Breast epithelium (tissue), 4 donors: ENCODE results near the gene SEPHS1. TPM values are rescaled to one million over a fixed set of nuclear protein-coding genes. Genes with fewer than 3 reads are reported as not detected.

Experiments used
- DNase-seq, 2 donors: peaks; one replicate each; pipeline ENCODE4 v3.0.0-alpha.2; 2019; ENCODE audit warnings: low spot score in 2 of 2
- H3K27ac ChIP-seq, 2 donors: fragments of 200-600 bp; sonication (generic) in 1 of 2; one replicate each; pipeline ENCODE4 v1.5.1; 2016 to 2019; ENCODE audit warnings: mild to moderate bottlenecking in 1 of 2
- H3K27me3 ChIP-seq, 2 donors: fragments of 200-600 bp; sonication (generic) in 1 of 2; one replicate each; pipeline versions ENCODE4 v1.5.1 to v1.6.0; 2017 to 2019; ENCODE audit warnings: control low read depth in 1 of 2, mild to moderate bottlenecking in 1 of 2
- H3K36me3 ChIP-seq: fragments of 200-600 bp; one replicate; pipeline ENCODE4 v1.5.1; 2019
- H3K4me1 ChIP-seq, 2 donors: fragments of 200-600 bp; sonication (generic); one replicate each; pipeline ENCODE4 v1.5.1; 2016 to 2019; ENCODE audit warnings: control low read depth in 1 of 2
- H3K4me3 ChIP-seq, 3 donors: fragments of 200-600 bp; sonication (generic); 1 replicate in 2 of 3; 2 replicates in 1 of 3; pipeline ENCODE4 v1.5.1; 2016 to 2019; ENCODE audit warnings: mild to moderate bottlenecking in 3 of 3, moderate library complexity in 2 of 3
- H3K9me3 ChIP-seq, 2 donors: fragments of 200-600 bp; sonication (generic) in 1 of 2; one replicate each; pipeline ENCODE4 v1.5.1; 2016 to 2019; ENCODE audit warnings: control low read depth in 1 of 2
- CTCF ChIP-seq, 3 donors: fragments of 450-650 bp; IDR thresholded peaks; one replicate each; pipeline ENCODE4 v1.5.1; 2016 to 2017; ENCODE audit warnings: antibody characterized with exemption in 3 of 3, mild to moderate bottlenecking in 3 of 3, moderate library complexity in 3 of 3
- POLR2A ChIP-seq: fragments of 450-650 bp; IDR thresholded peaks from one replicate; pipeline ENCODE4 v1.6.1; 2016; ENCODE audit warnings: antibody characterized with exemption, mild to moderate bottlenecking, moderate library complexity
- POLR2AphosphoS5 ChIP-seq, 3 donors: sonication (generic); formaldehyde crosslinking; IDR thresholded peaks; one replicate each; pipeline ENCODE4 v1.6.1; 2017; ENCODE audit warnings: antibody characterized with exemption in 3 of 3
- intact Hi-C: fragments of 100-400 bp; cut with DNase I; formaldehyde crosslinking; loops from one replicate; pipeline ENCODE4 v1.15.1; 2023; ENCODE audit warnings: low total_unique reads
- total RNA-seq, 3 donors: library from RNA; depleted of rRNA; stranded (reverse); fragments of >200 nt; gene quantifications; one replicate each; pipeline ENCODE4 v1.1.0, GENCODE V29; 2016

The SEPHS1 gene
- total RNA-seq, 3 donors from 2014 or later: 33.9 to 53.3 (median 43.6) TPM

- DNase-seq: no peak
- Histone ChIP-seq H3K36me3 (no peaks in the 10 kb centered on the region), H3K27me3 (no peaks in the 10 kb centered on the region), H3K27ac (no peak overlapping the region), H3K9me3 (no peaks in the 10 kb centered on the region), H3K4me3 (no peak overlapping the region), H3K4me1 (no peaks in the 10 kb centered on the region)
- intact Hi-C loops: no loop called here
- no peak for TF ChIP-seq POLR2A
- no peak for TF ChIP-seq CTCF (IDR thresholded peaks at IDR 0.05)
Measured at GRCh38 chr10:13365243-13365642, 17.1 kb upstream of the SEPHS1 start.

- no peaks in the 10 kb centered on the region for H3K36me3 ChIP-seq
Measured at GRCh38 chr10:13360587-13360986, 12.5 kb upstream of the SEPHS1 start.

GRCh38 chr10:13356392-13356791 is 8.3 kb upstream of the SEPHS1 start:
- Histone ChIP-seq H3K9me3 (no peaks in the 10 kb centered on the region), H3K27ac (no peak overlapping the region), H3K4me1 (no peaks in the 10 kb centered on the region), H3K27me3 (no peaks in the 10 kb centered on the region), H3K36me3 (no peaks in the 10 kb centered on the region), H3K4me3 (no peak overlapping the region)
- TF ChIP-seq CTCF (IDR thresholded peaks at IDR 0.05): no peak
- TF ChIP-seq POLR2A: no peak
- no peak for TF ChIP-seq POLR2AphosphoS5 (IDR thresholded peaks at IDR 0.05)
- no peak for DNase-seq
- intact Hi-C loops: no loop called here

More at GRCh38 chr10:13360587-13360986, 12.5 kb upstream of the SEPHS1 start:
- H3K27me3 ChIP-seq: no peaks in the 10 kb centered on the region
- TF ChIP-seq POLR2AphosphoS5 (IDR thresholded peaks at IDR 0.05): no peak
- TF ChIP-seq CTCF (IDR thresholded peaks at IDR 0.05): no peak
- TF ChIP-seq POLR2A: no peak
- H3K9me3 ChIP-seq: no peaks in the 10 kb centered on the region
- no peak overlapping the region for H3K27ac ChIP-seq
- H3K4me1 ChIP-seq: no peaks in the 10 kb centered on the region
- intact Hi-C loops: no loop called here
- no peak for DNase-seq
- no peak overlapping the region for H3K4me3 ChIP-seq

GRCh38 chr10:13354783-13355182 is 6.7 kb upstream of the SEPHS1 start:
- no peak for TF ChIP-seq CTCF (IDR thresholded peaks at IDR 0.05)
- no peak for TF ChIP-seq POLR2AphosphoS5 (IDR thresholded peaks at IDR 0.05)
- no peak for TF ChIP-seq POLR2A
- Histone ChIP-seq H3K9me3 (no peaks in the 10 kb centered on the region), H3K27ac (no peak overlapping the region), H3K36me3 (no peaks in the 10 kb centered on the region), H3K27me3 (no peaks in the 10 kb centered on the region), H3K4me1 (peaks cover 0 to 4% of the 10 kb centered on the region in 2 donors), H3K4me3 (no peak overlapping the region)
- intact Hi-C loops: no loop called here
- no peak for DNase-seq

- intact Hi-C loops: no loop called here
Measured at GRCh38 chr10:13352519-13352918, 4.4 kb upstream of the SEPHS1 start.

More at GRCh38 chr10:13352519-13352918, 4.4 kb upstream of the SEPHS1 start:
- Histone ChIP-seq H3K4me3 (no peak overlapping the region), H3K27me3 (no peaks in the 10 kb centered on the region), H3K27ac (no peak overlapping the region), H3K36me3 (no peaks in the 10 kb centered on the region), H3K4me1 (peaks cover 0 to 4% of the 10 kb centered on the region in 2 donors), H3K9me3 (no peaks in the 10 kb centered on the region)
- no peak for DNase-seq
- TF ChIP-seq POLR2AphosphoS5 (IDR thresholded peaks at IDR 0.05) (no peak), POLR2A (no peak), CTCF (IDR thresholded peaks at IDR 0.05) (no peak)
